ENCODE measurements around the gene ATOX1. TPM values are rescaled to one million over a fixed set of nuclear protein-coding genes. Genes with fewer than 3 reads are reported as not detected.

Gene ATOX1, protein sequence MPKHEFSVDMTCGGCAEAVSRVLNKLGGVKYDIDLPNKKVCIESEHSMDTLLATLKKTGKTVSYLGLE
- 10 to 100 TPM in 3 of 4 donors, 1 to 10 TPM in 1; 2.6 to 99.7 (median 47.6) TPM for total RNA-seq

GRCh38 chr5:151758430-151759241, at the start of gene ATOX1:
Gene ATOX1 (minus strand): TSS chr5:151758631. CDS start chr5:151758551, 80 bp downstream.
- no peaks in the 10 kb centered on the region for H3K36me3 ChIP-seq
- peak within 1 kb of the TSS; percentile 64 to 95 for H3K4me3 ChIP-seq
- H3K9me3 ChIP-seq = no peaks in the 10 kb centered on the region
- H3K27ac ChIP-seq = peak within 1 kb of the TSS; percentile 89 to 97
- peaks cover 0 to 9% of the 10 kb centered on the region in 2 donors for H3K4me1 ChIP-seq
- TF ChIP-seq, protein P1, sequence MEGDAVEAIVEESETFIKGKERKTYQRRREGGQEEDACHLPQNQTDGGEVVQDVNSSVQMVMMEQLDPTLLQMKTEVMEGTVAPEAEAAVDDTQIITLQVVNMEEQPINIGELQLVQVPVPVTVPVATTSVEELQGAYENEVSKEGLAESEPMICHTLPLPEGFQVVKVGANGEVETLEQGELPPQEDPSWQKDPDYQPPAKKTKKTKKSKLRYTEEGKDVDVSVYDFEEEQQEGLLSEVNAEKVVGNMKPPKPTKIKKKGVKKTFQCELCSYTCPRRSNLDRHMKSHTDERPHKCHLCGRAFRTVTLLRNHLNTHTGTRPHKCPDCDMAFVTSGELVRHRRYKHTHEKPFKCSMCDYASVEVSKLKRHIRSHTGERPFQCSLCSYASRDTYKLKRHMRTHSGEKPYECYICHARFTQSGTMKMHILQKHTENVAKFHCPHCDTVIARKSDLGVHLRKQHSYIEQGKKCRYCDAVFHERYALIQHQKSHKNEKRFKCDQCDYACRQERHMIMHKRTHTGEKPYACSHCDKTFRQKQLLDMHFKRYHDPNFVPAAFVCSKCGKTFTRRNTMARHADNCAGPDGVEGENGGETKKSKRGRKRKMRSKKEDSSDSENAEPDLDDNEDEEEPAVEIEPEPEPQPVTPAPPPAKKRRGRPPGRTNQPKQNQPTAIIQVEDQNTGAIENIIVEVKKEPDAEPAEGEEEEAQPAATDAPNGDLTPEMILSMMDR (IDR thresholded peaks at IDR 0.05) = peak; percentile 27 to 75 (median 49)
- TF ChIP-seq POLR2A (IDR thresholded peaks at IDR 0.05) = peak; percentile 92 to 93
- peak; percentile 89 to 95 for DNase-seq
- H3K27me3 ChIP-seq = no peaks in the 10 kb centered on the region
- intact Hi-C loops (cut with DNase I; ENCODE audit: low total_unique reads) = no loop called here

- Histone ChIP-seq H3K36me3 (no peaks in the 10 kb centered on the region), H3K4me3 (no peak overlapping the region), H3K27me3 (no peaks in the 10 kb centered on the region), H3K9me3 (no peaks in the 10 kb centered on the region), H3K4me1 (no peaks in the 10 kb centered on the region), H3K27ac (no peak overlapping the region)
- TF ChIP-seq POLR2A (IDR thresholded peaks at IDR 0.05) = no peak
- TF ChIP-seq, protein P1 (IDR thresholded peaks at IDR 0.05) = no peak
- intact Hi-C loops (cut with DNase I; ENCODE audit: low total_unique reads) = no loop called here
- peak; percentile 23 to 34 for DNase-seq
Measured at GRCh38 chr5:151805414-151806223, 47.2 kb upstream of the ATOX1 start.

DNA sequence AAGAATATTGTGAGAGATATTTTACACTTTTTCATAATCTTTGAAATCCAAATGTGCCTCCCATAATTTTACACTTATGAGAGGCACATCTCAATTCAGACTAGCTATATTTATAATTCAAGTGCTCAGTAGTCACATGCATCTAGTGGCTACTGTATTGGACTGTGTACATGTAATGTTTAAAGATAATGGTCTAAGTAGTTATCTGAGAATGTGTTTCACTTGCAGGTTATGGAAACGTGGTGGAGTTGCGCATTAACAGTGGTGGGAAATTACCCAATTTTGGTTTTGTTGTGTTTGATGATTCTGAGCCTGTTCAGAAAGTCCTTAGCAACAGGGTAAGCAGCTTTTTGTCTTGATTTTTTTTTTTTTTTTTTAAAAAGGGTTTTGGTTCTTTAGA, 42.1 kb upstream of the ATOX1 start:
- no peak for TF ChIP-seq POLR2A (IDR thresholded peaks at IDR 0.05)
- TF ChIP-seq, protein P1 (IDR thresholded peaks at IDR 0.05) = no peak
- no peaks in the 10 kb centered on the region for H3K9me3 ChIP-seq
- intact Hi-C loops (cut with DNase I; ENCODE audit: low total_unique reads) = no loop called here
- no peaks in the 10 kb centered on the region for H3K27me3 ChIP-seq
- DNase-seq = no peak
- no peak overlapping the region for H3K4me3 ChIP-seq
- H3K4me1 ChIP-seq = no peaks in the 10 kb centered on the region
- H3K27ac ChIP-seq = no peak overlapping the region
- H3K36me3 ChIP-seq = no peaks in the 10 kb centered on the region

DNA sequence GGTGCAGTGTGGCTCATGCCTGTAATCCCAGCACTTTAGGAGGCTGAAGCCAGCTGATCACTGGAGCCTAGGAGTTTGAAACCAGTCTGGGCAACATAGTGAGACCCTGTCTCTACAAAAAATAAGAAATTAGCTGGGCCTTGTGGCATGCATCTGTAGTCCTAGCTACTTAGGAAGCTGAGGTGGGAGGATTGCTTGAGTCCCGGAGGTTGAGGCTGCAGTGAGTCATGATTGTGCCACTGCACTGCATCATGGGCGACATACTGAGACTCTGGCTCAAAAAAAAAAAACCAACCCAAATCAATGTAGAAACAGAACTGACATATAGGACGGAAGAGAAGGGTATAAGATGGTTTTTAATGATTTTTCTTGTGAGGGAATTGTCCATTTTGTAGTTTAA, 41.0 kb upstream of the ATOX1 start:
- Histone ChIP-seq H3K4me3 (no peak overlapping the region), H3K27ac (no peak overlapping the region), H3K9me3 (no peaks in the 10 kb centered on the region), H3K36me3 (no peaks in the 10 kb centered on the region), H3K4me1 (no peaks in the 10 kb centered on the region), H3K27me3 (no peaks in the 10 kb centered on the region)
- no peak for DNase-seq
- intact Hi-C loops (cut with DNase I; ENCODE audit: low total_unique reads) = no loop called here
- TF ChIP-seq POLR2A (IDR thresholded peaks at IDR 0.05) = no peak
- TF ChIP-seq, protein P1 (IDR thresholded peaks at IDR 0.05) = no peak
